ENCODE measurements around the gene CHMP1A.

- no peak for TF ChIP-seq POLR2A (IDR thresholded peaks at IDR 0.05; ENCODE audit: borderline replicate concordance, extremely low read depth, insufficient read depth, insufficient read length)
- no peak for TF ChIP-seq SP1 (IDR thresholded peaks at IDR 0.05; ENCODE audit: low read depth)
- TF ChIP-seq CTCF (IDR thresholded peaks at IDR 0.05 in 2 of 3, conservative IDR thresholded peaks at IDR 0.05 in 1 of 3; ENCODE audit: borderline replicate concordance in 1 of 3, insufficient read depth in 1 of 3, low read depth in 2 of 3, low read length in 2 of 3): no peak
- no peak for TF ChIP-seq SIN3A (IDR thresholded peaks at IDR 0.05; ENCODE audit: low read depth)
- no peak for TF ChIP-seq POLR2AphosphoS5 (IDR thresholded peaks at IDR 0.05; ENCODE audit: low read depth, low read length)
- no peak for TF ChIP-seq CEBPB (IDR thresholded peaks at IDR 0.05; ENCODE audit: low read depth)
- TF ChIP-seq MAX (IDR thresholded peaks at IDR 0.05): no peak
- no peak for TF ChIP-seq YY1 (IDR thresholded peaks at IDR 0.05; ENCODE audit: extremely low read depth, insufficient replicate concordance, low read depth, low read length)
- TF ChIP-seq EZH2 (IDR thresholded peaks at IDR 0.05): no peak
- TF ChIP-seq TCF7L2 (IDR thresholded peaks at IDR 0.05; ENCODE audit: borderline replicate concordance, extremely low read depth, insufficient read depth, insufficient read length): no peak
These were observed 40.5 kb downstream of the CHMP1A start for GRCh38 chr16:89617036-89617435.

Data from HCT116 (cell line).